Heart left ventricle (tissue), 13 donors: ENCODE results near the gene MMP13.

Experiments used
- POLR2A ChIP-seq, 2 donors: fragments of 450-650 bp; IDR thresholded peaks; one replicate each; pipeline ENCODE4 v1.6.1; 2017; ENCODE audit warnings: antibody characterized with exemption in 2 of 2, mild to moderate bottlenecking in 2 of 2, moderate library complexity in 2 of 2
- TF ChIP-seq, protein P1 (sequence below), 12 donors: fragments of 200-600 bp; sonication (generic) in 4 of 12; IDR thresholded peaks; one replicate each; pipeline versions ENCODE4 v1.5.0 to v1.8.0; 2018 to 2022; ENCODE audit warnings: antibody characterized with exemption in 12 of 12, mild to moderate bottlenecking in 5 of 12
- donor health status: ischemic (EF 13 %, LVEDD 7.1; RV severe dilation, severe dysfunction).
- donor health status: DM: no; HTN: yes; CAD: no.
- donor health status: DM: no; HTN: no; CAD: no.
- donor health status: ischemic (EF 25% LVEDD 6.9; RV normal size, moderate dysfunction).
- donor health status: ischemic (EF 25% LVEDD 5.7; RV mildly dilated, moderate dysfunction).
- donor health status: ischemic (EF 35%, LVEDD 5.7; RV mildly dilated, moderate dysfunction).
- donor health status: nonischemic (EF 11% LVEDD 7.7; RV severe dilation, severe dysfunction).
- donor health status: DM: yes; HTN: yes; CAD: no.
- donor health status: PGD.
- donor health status: ischemic (EF 29% LVEDD 5.4; RV normal size, mild dysfunction).
- donor health status: nonischemic (EF 23%, LVEDD 6.1; RV moderate dilation, normal function).

DNA sequence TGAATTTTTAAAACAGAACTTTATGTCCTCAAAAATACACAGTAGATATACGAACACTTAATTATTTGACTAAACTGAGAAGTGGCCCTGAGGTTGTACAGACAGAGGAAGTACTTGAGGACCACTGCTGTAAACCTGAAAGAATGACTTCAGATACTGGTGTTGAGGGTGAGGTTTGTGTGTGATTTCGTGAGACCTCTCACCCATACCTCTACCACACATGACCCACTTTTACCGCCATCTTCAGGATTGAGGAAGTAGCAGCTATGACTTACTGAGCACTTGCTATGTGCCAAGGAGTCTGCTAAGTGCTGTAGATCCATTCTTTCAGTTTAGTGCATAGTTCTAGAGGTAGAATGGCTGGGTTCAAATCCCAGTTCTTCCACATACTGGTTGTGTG lies 21.9 kb downstream of the MMP13 start:
- TF ChIP-seq, protein P1, sequence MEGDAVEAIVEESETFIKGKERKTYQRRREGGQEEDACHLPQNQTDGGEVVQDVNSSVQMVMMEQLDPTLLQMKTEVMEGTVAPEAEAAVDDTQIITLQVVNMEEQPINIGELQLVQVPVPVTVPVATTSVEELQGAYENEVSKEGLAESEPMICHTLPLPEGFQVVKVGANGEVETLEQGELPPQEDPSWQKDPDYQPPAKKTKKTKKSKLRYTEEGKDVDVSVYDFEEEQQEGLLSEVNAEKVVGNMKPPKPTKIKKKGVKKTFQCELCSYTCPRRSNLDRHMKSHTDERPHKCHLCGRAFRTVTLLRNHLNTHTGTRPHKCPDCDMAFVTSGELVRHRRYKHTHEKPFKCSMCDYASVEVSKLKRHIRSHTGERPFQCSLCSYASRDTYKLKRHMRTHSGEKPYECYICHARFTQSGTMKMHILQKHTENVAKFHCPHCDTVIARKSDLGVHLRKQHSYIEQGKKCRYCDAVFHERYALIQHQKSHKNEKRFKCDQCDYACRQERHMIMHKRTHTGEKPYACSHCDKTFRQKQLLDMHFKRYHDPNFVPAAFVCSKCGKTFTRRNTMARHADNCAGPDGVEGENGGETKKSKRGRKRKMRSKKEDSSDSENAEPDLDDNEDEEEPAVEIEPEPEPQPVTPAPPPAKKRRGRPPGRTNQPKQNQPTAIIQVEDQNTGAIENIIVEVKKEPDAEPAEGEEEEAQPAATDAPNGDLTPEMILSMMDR (IDR thresholded peaks at IDR 0.05): no peak
- no peak for TF ChIP-seq POLR2A (IDR thresholded peaks at IDR 0.05)
